Right ventricle myocardium superior (tissue), 1 donor: ENCODE measurements around the gene RPL37. TPM values are rescaled to one million over a fixed set of nuclear protein-coding genes. Genes with fewer than 3 reads are reported as not detected.
"Not testable (repeated sequence)": the region's sequence is repeated elsewhere in the genome, so short reads cannot be mapped to it uniquely, and the experiment has no call there.

Experiments
- ATAC-seq: fragments of 200-7000 bp; cut with Tn5 transposase; one replicate; pipeline ENCODE4 v1.9.1; 2020; ENCODE audit warnings: mild to moderate bottlenecking; ENCODE audit not compliant: poor library complexity
- DNase-seq: peaks from one replicate; pipeline ENCODE4 v3.0.0-alpha.2; 2020
- intact Hi-C: fragments of 100-400 bp; cut with DNase I; formaldehyde crosslinking; loops from one replicate; pipeline ENCODE4 v1.11.2; 2022
- total RNA-seq: library from RNA; stranded (reverse); fragmentation: NEBNext Ultra II Directional; extraction: Animal tissue kit (Norgen Biotek cat#: 25700); gene quantifications from one replicate; pipeline ENCODE4 v1.2.1, GENCODE V29; 2021
- donor health status: DM: no; HTN: yes; CAD: no; lungs with severe emphysema.

The RPL37 gene
- total RNA-seq, 1 donor from 2014 or later = 601 TPM

GRCh38 chr5:40801771-40802562, 33.1 kb downstream of the RPL37 start:
- intact Hi-C loops = no loop called here
- DNase-seq (no peak), ATAC-seq (no peak)

- no peak for DNase-seq
- no peak for ATAC-seq
Measured at GRCh38 chr5:40799258-40799657, 35.8 kb downstream of the RPL37 start.

GRCh38 chr5:40798801-40799210, 36.2 kb downstream of the RPL37 start:
- no peak for ATAC-seq
- no peak for DNase-seq
- intact Hi-C loops = no loop called here

More at GRCh38 chr5:40799258-40799657, 35.8 kb downstream of the RPL37 start:
- intact Hi-C loops = no loop called here

DNA sequence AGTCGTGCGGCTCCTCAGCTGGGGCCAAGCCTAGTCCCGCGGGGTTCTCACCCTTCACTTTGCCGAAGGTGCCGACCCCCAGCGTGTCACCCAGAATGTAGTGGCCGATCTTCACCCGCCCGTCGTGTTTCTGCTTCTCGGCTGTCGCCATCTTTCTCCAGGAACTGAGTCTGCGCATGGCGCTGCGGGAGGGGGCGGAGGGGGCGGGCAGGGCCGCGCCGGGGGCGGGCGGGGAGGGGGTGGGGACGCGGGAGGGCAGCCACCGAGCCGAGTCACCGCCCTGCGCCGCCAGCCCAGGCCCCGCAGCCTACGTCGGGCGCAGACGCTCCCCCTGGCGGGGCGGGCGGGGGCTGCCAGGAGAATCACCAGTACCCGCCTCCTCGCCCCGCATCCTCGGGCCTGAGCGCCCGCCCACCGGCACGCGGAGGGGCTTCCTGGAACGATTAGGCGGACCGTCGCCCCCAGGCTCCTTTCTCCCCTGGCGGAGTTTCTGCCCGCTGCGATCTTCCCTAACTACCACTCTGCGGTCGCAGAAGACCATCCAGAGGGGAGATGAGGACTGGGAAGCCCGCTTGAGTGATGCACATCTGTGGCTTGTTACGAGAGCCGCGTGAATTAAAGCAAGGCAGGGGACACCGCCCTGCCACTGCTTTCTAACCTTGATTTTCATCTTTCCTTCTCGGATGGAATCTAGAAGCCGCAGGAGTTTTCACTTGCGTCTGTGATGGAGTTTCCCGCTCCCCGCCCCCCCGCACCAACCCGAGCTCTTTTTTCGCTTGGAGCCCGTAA, 36.8 kb downstream of the RPL37 start, which contains the start of gene PRKAA1:
PRKAA1 (minus strand) TSS at position 363 of the 789 bp plus-strand sequence; CDS start at position 178, 185 bp downstream.
- peak; percentile 96 for ATAC-seq
- DNase-seq = peak; percentile 95
- intact Hi-C loops = no loop called here

DNA sequence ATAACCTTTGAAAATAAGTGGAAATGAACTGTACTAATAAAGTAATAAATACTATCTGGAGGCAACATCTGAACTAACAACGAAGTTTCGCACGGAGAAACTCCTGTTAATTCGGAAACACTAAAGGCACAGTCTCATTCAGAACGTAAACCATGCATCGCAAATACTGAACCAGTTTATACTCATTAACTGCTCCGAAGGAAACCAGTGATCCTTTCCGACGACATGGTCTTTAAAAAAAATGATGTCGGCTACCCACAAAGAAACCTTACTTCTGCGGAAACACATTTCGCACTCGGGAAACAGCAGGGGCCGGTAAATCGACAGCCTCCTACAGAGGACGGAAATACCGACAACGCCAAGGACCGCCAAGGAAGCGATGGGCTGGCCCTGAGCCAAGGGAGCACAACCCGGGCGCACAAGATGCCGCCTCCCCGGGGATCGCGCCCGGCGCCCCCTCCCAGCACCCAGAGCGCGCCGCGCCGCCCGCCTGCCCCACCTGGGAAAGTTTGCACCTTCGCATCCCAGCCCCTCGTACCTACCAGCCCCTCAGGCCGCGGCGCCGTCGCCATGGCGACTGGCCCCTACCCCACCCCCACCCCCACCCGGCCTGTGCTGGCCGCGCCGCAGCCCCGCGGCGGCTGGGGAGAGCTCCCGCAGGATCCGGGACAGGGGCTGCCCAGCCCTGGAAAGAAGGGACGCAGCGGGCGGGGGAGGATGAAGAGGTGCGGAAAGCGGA, 37.6 kb downstream of the RPL37 start:
- DNase-seq = peak; percentile 88
- peak; percentile 68 for ATAC-seq
- intact Hi-C loops = no loop called here

DNA sequence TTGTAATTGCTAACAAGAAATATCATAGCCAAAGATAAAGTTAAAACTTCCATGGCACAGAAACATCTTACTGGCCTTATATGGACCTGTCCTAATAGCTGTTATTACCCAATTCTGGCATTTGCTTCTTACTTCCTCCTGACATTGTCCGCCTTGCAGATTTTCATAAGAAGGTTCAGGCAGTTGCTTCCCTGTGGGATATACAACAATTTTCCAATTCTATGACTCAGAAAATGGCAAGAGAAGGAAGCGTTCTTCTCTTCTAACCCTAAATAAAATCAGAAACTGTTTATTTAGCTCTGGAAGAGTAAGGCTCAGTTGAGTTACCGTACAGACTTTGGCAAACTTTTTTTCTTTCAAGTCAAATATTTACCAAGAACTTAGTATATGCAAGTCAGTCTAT, 38.5 kb downstream of the RPL37 start:
- intact Hi-C loops = no loop called here
- DNase-seq (no peak), ATAC-seq (peak; percentile 38)

DNA sequence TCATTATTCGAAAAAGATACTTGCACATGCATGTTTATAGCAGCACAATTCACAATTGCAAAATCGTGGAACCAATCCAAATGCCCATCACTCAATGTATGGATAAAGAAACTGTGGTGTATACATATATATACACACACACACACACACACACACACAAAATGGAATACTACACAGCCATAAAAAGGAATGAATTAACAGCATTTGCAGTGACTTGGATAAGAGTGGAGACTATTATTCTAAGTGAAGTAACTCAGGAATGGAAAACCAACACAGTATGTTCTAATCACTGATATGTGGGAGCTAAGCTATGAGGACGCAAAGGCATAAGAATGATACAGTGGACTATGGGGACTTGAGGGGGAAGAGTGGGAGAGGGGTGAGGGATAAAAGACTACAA, 40.1 kb downstream of the RPL37 start:
- intact Hi-C loops, ATAC-seq: not testable (repeated sequence)

DNA sequence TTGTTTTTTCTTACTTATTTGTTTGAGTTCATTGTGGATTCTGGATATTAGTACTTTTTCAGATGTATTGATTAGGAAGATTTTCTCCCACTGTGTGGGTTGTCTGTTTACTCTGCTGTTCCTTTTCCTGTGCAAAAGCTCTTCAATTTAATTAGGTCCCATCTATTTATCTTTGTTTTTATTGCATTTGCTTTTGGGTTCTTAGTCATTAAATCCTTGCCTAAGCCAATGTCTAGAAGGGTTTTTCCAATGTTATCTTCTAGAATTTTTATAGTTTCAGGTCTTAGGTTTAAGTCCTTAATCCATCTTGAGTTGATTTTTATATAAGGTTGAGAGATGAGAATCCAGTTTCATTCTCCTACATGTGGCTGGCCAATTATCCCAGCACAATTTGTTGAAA, 40.7 kb downstream of the RPL37 start:
- ATAC-seq, DNase-seq, intact Hi-C loops: not testable (repeated sequence)

More for the DNA sequence above, 40.1 kb downstream of the RPL37 start:
- not testable (repeated sequence) for DNase-seq

- not testable (repeated sequence) for DNase-seq
Measured at GRCh38 chr5:40792691-40793090, 42.3 kb downstream of the RPL37 start.

GRCh38 chr5:40791715-40792139, 43.3 kb downstream of the RPL37 start:
- intact Hi-C loops = no loop called here
- ATAC-seq (no peak), DNase-seq (no peak)

More at GRCh38 chr5:40792691-40793090, 42.3 kb downstream of the RPL37 start:
- ATAC-seq, intact Hi-C loops: not testable (repeated sequence)

GRCh38 chr5:40790947-40791593, 44.0 kb downstream of the RPL37 start:
- intact Hi-C loops = no loop called here
- DNase-seq (no peak), ATAC-seq (no peak)

DNA sequence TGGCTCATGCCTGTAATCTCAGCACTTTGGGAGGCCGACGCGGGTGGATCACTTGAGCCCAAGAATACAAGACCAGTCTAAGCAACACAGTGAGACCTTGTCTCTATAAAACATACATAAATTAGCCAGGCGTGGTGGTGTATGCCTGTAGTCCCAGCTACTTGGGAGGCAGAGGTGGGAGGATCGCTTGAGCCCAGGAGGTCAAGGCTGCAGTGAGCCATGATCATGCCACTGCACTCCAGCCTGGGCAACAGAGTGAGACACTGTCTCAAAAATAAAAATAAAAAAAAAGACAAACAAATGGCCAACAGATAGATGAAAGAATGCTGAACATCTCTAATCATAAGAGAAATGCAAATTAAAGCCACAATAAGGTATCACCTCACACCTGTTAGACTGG, 46.1 kb downstream of the RPL37 start:
- ATAC-seq, intact Hi-C loops, DNase-seq: not testable (repeated sequence)

GRCh38 chr5:40787986-40788385, 47.0 kb downstream of the RPL37 start:
- DNase-seq (no peak), ATAC-seq (no peak)
- intact Hi-C loops = no loop called here

- DNase-seq, ATAC-seq, intact Hi-C loops: not testable (repeated sequence)
Measured at GRCh38 chr5:40786664-40787063, 48.4 kb downstream of the RPL37 start.

GRCh38 chr5:40784916-40785315, 50.1 kb downstream of the RPL37 start:
- intact Hi-C loops = no loop called here
- ATAC-seq = no peak
- no peak for DNase-seq

- no peak for ATAC-seq
- intact Hi-C loops = no loop called here
Measured at GRCh38 chr5:40784027-40784653, 50.9 kb downstream of the RPL37 start.

GRCh38 chr5:40781843-40782409, 53.1 kb downstream of the RPL37 start:
- DNase-seq = no peak
- intact Hi-C loops = no loop called here
- ATAC-seq = peak; percentile 89

More at GRCh38 chr5:40784027-40784653, 50.9 kb downstream of the RPL37 start:
- DNase-seq = no peak
